ENCODE measurements around the gene RANBP1.
"Not testable (repeated sequence)": the region's sequence is repeated elsewhere in the genome, so short reads cannot be mapped to it uniquely, and the experiment has no call there.

Gene RANBP1

DNA sequence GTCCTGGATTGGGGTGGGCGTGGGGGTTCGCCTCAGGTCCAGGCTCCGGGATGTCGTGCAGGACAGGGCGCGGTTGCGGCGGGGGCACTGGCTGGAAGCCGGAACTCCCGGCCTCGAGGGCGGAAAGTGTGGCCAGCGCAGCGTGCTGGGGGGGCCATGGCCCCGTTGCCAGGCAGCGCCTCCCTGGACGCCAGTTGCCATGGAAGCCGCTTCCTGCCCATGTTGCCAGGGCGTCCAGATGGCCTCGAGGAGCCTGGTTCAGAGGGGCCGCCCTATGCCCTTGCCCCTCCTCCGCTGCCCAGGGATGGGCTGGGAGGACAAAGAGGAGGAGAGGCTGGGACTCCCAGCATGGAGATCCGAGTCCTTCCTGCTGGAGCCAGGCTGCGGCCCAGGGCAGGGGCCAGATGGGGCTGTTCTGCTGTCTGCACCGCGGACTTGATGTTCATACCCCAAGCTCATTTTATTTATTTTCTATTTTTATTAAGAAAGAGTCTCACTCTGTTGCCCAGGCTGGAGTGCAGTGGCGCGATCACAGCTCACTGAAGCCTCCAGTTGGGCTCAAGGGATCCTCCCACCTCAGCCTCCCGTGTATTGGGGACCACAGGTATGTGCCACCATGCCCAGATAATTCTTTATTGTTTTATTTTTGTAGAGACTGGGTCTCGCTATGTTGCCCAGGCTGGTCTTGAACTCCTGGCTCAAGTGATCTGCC lies 39.6 kb downstream of the RANBP1 start:
- no peak for DNase-seq

DNA sequence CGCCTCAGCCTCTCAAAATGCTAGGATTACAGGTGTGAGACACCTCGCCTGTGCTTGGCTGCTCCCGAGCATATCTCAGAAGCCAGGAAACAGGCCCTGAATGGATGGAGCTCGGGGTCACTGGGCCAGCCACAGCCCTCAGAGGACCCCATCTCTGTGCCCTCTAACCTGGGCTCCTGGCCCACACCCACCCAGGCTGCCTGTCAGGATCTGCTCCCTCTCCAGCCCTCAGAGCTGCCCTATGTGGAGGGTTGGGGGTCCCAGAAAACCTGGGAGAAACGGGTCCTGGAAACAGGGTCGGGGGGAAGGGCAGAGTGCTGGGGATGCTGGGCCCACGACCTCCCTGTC lies 40.1 kb downstream of the RANBP1 start:
- no peak for DNase-seq

DNA sequence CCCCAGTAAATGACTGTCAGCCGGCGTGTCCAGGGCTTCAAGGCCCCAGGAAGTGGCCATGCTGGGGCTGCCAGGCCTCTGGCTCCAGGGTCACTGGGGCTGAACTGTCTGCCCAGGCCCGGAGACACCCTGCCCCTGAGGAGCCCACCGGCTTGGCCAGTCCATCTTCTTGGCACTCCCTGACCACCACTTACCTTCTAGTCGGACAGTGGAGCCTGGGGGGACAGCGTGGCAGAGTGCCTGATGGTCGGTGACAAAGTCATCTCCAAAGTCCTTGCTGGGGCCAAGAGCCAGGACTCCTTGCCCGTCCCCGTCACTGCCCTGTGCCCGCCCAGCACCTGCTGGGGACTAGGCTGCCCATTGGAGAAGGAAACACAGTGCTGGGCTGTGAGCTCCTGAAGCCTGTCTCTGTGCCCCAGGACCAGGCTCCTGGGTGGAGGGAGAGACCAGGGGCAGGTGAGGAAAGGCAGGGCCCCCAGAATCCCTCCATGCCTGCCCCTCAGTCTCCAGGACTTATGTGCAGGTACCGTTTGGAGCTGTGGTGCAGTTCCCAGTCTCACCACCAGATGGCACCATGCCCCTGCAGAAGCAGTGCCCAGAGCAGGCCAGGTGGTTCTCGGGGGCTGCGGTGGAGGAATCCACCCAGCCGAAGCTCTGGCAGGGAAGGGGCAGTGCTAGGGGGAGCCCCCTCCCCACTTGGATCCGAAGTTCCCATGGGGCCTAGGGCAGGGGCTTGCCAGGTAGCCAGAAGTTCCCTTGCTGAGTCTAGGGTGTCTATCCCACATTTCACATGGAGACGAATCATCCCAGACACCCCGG lies 40.9 kb downstream of the RANBP1 start:
- DNase-seq: peak; percentile 94

DNA sequence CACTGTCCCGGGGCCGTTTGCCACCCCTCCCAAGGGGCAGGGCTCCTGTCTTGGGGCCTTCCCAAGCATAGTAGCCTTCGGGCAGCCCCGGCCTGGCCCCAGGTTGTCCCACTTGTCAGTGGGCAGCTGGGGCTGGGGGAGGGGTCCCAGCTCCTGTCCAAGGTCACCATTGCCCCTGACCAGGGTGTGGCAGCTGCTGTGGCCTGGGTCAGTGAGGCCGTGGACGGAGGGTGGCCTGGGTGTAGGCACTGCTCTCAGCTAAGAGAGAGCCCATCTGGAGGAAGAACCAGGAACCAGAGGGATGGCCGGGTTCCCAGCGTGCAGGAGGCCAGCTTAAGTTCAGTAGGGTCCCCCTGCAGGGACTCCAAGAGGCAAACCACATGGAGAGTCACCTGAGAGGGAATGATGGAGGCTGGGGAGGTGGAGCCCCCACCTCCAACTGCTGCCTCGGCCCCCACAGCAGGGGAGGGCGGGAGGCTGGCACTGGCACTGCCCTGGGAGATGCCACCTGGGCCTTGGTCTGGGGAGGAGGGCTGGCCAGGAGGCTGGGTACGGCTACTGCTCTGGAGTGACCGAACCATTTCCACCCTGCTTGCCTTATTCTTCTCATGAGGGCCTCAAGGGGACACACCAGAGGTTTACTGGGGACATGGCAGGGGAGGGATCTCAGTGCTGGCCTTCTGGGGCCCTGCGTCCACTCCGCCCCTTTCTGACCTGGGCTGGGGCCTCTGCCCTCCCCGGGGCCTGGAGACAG lies 41.7 kb downstream of the RANBP1 start:
- no peak for DNase-seq

DNA sequence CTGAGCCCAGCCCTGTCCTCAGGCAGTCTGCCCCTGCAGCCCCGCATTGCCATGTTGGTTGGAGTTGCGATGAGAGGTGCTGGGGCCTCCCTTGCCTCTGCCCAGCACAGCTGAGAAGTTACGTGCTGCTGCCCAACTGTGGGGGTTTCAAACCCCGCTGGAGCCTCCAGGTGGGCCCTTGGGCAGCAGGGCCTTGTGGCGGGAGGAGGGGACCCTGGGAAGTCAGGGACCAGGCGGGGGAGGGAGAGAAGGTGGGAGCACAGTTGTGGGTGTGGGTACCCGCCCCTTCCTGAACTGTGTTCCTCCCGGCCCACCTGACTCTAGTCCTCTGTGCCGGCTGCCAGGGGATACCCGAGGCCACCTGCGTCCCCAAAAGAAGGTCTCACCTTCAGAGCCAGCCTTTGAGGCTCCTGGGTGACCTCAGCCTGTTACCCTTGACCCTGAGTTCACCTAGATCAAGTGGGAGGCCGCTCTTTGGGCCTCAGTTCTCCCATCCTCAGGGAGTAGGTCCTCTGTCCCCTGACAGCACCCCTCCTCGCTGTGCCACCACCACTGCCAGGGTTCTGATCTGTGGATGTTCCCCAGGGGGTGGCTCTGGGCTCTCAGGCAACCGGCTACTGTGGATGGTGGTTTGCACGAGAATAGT lies 42.6 kb downstream of the RANBP1 start:
- DNase-seq: no peak

DNA sequence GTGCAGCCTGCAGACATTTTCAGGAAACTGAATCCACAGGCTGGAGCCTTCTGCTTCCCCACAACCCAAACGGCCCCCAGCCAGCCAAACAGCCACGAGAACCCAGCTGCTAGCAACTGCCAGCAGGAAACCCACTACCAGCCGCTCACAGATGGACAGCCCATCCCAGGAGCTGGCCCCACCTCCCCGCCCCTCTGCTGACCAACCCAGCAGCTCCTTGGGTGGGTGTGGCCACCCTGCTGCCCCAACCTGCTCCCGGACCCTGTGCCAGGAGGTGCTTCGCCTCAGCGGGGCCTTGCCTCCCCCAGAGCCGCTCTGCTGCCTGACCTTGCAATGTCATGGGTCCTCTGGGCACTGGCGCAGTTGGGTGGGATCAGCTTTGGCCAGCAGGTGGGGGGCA lies 43.2 kb downstream of the RANBP1 start:
- no peak for DNase-seq

DNA sequence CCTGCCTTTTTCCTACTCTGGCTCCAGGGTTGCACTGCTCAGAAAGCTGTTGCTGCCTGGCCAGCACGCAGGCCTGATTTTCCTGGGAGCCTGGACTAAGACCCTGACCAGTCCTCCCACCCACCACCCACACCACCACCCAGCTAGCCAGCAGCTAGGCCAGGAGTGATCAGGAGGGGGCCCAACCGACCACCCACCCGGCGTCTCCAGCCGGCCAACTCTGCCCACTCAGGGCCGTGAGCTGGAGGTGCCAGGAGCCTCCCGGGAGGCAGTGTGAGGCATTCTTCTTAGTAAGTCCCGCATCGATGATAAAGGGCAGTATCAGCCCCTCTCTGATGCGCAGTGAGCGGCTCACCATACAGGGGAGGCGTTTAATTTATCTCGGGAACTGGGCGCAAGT lies 43.6 kb downstream of the RANBP1 start:
- DNase-seq: not testable (repeated sequence)

DNA sequence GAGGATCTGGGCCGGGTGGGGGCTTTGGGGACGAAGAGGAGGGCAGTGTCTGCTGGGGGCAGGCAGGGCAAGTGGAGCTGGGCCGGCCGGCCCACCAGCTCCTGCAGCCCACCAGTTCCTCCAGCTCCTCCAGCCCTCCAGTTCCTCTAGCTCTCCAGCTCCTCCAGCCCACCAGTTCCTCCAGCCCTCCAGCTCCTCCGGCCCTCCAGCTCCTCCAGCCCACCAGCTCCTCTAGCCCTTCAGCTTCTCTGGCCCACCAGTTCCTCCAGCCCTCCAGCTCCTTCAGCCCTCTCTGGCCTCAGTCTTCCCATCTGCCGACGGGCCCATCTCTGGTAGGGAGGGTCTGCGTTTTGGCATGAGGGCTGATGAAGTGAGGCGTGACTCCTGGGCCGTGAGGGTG lies 44.1 kb downstream of the RANBP1 start:
- no peak for DNase-seq

DNA sequence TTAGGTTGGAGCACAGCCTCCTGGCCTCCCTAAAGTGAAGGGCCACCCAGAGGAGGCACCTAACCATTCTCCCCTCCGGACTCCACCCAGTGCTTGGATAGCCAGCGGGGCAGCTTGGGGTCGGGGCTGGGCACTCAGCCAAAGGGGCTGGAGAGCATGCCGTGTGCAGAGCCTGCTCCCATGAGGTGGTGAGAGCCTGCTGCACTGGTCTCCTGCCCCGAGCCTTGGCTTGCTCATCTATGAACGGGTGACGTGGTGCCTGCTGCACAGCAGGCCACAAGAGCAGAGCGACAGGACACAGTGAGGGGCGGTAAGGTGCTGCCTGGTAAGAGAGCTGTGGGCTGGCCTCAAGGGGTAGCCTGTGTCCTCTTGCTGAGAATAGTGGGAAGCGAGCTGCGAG lies 49.0 kb downstream of the RANBP1 start:
- no peak for DNase-seq

DNA sequence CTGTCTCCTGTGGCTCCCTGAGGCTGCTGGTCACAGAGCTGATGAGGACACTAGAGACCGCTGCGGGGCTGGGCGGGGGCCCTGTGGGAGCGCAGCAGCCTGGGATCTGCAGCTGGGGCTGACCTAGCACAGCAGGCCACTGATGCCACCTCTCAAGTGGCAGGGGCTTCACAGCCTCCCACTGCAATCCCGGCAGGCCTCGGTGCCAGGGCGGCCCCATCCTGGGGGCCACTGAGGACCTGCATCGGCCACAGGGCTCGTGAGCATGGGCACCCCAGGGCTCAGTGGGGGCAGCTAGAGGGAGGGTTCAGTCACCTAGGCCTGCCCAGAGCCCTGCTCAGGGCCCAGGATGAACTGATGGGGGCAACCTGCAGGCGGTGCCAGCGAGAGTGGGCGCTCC lies 49.5 kb downstream of the RANBP1 start:
- no peak for DNase-seq

DNA sequence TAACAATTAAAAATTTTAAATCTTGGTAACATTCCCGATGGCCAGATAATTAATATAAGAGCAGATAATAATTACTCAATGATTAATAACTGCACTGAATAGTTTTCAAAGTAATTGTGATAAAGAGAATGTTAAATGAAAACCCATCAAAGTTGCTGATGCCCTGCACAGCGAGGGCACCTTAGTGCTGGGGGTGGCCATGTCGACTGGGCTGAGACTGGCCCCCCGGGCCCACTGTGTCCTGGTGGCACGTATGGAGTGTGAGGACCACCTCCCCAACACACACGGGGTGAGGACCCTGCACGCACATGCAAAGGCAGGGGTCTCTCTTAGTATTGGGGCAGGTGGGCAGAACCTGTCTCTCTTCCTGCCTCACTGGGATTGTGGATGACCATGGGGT lies 50.0 kb downstream of the RANBP1 start:
- DNase-seq: no peak

DNA sequence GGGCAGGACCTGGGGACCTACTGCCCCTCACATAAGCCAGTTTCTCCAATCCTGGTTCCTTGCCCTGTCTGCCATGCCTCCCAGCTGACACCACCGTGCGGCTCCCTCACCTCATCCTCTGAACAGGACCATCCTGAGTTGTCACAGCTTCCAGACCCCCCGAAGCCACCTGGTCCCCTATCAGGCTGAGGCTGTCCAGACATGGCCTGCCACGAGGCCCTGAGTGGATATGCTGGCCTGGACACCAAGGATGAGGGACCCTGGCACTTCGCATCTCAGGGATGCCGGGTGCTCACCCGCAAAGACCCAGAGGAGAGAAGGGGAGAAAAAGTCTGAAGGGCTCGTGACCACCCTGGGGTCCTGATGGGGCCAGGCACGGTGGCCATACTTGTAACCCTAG lies 50.8 kb downstream of the RANBP1 start:
- DNase-seq: no peak

DNA sequence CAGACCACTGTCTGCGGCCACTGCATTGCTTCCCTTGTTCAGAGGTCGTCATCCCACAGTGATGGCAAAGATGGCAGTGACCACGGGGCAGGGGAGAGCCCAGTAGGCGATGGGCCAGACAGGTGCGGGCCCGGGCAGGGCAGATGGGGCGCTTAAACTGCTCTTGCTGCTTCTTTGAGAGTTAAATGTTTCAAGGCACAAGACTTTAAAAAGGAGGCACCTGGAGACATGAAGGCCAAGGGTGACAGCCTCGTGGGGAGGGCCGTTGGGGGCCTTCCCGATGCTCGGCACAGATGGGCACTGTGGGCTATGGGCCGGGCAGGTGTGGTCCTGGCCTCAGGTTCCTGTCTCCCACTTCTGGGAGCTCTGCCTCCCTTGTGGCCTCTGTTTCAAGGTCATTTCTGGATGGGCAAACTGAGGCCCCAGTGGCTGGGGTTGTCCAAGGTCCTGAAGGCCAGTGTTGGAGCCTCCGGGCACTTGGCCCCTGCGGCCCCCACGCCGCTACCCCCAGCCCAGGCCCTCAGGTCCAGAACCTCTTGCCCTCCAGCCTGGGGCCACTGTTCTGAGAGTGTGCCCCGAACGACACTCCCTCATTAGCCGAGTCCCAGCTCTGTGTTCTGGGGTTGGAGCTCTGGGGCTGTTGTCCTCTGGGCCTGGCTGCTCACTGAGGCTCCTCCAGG lies 51.9 kb downstream of the RANBP1 start:
- DNase-seq: no peak

DNA sequence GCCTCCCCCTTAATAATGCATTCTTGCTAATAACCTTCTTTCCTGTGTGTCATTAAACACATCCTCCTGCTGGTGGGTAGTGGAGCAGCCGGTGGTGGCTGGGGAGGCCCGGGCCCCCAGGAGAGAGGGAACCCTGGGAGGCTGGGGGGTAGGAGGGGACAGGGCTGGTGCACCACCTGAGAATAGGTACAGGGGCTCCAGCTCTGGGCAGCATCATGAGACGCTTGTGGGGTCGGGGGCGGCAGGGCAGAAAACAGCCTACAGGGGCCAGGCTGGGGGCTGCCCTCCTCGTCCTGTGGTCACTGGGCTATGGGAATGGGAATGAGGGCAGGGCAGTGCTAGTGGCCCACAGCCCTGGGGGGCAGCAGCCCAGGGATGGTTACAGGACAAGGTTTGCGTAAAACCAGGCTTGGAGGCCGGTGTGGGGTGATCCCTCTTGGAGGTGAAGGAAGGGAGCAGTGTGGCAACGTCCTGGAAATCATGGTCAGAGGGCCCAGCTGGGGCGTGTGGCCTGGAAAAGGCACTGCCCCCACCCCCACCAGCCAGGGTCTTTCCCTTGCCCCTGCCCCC lies 53.4 kb downstream of the RANBP1 start:
- DNase-seq: no peak

DNA sequence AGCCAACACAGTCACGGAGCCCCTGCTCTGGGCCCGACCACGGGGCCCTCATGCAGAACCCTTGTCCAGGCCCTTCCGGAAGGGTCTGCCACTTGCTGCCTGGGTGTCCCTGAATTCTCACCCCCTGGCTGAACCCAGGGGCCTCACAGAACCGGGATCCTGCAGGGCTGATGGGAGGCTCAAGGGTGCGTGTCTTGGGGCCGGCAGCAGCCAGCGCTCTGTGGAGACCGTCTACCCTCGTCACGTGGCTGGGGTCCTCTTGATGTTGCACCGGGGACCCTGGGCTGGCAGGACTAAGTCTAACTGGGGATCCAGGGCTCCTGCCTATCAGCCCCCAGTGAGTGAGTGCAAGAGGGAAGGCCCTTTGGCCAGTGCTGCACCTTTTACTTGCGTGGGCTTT lies 54.3 kb downstream of the RANBP1 start:
- DNase-seq: no peak

DNA sequence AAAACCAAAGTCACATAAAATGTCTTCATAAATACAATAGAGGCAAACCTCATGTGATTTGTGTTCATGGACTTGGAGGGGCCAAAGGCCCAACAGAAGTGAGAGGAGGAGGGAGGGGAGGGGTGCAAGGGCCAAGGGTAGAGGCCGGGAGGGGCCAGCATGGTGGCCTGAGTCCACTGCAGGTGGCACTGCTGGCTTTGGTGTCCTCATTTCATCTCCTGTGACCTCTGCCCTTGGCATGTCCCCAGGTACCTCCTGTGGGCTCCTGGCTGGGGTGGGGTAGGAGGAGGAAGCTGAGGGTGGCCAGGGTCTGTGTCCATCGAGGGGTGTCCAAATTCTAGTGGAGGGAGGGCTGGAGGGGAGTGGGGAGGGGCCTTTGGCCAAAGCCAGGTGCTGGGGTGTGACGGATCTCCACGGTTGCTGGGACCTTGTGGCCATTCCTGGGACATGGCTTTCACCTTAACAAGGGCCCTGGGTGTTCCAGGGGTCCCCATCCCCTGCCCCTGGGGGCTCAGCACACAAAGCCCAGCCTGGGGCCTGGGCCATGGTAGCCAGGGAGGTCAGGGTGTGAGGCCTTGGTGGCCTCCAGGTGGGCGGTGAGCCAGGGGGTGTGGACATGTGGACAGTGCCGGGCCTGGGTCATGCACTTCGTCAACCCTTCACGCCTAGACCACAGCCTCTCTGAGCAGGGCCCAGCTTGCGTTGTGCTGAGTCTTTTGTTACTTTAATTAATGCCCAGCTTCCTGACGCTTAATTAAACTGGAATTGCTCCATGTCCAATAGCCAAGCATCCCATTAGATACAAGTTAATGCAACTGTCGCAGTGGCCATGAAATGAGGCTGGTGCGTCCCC lies 55.6 kb downstream of the RANBP1 start:
- no peak for DNase-seq

DNA sequence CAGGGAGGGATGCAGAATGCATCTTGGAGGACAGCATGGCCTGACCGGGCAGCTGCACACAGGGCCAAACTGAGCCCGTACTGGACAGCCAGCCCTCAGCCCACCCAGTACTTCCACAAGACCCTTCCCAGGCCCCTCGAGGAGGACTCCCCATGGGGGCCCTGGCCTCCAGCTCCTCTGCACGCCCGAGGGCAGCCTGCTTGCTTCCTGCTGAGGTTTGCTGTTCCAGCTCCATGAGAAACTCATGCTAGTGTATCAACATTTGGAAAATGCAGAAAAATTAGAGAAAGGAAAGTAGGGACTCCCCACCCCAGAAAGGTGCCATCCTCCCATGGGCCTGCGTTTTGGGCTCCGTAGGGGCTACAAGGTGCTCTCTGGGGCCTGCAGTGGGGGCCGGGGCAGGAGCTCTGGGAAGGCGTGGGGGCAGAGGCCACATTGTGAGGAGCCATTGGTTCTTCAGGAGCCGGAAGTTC lies 56.3 kb downstream of the RANBP1 start:
- DNase-seq: no peak

DNA sequence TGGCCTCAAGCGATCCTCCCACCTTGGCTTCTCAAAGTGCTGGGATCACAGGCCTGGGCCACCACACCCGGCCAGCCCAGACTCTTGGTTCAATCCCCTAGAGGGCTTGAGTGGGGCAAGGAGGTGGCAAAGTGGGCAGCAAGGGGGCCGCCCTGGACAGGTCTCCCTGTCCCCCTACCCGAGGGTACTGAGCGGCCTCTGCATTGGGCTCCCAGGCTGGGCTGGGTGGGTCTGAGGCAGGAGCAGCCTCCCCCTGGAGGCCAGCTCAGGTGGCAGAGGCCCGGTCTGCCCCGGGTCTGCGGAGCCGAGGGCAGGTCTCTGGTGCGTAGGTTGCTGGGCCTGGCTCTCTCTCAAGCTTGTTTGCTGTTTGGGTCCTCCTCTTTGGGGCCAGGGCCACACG lies 57.3 kb downstream of the RANBP1 start:
- DNase-seq: no peak

DNA sequence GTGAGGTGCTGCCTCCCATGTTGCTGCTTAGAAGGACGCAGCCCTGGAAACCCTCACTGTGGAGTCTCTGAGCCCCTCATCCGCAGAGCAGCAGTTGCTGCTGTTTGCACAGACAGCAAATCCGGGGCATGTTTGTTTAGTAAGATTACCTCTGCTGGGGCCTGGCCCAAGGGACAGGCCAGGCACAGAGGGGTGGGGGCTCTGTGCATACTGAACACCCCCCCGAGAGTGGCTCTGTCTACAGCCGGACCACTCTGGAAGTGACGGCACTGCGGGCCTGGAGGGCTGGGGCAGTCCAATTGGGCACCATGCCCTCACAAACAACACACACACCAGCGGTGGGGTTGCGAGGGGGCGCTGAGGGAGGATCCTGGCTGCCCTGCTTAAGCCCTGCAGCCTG lies 57.9 kb downstream of the RANBP1 start:
- no peak for DNase-seq

DNA sequence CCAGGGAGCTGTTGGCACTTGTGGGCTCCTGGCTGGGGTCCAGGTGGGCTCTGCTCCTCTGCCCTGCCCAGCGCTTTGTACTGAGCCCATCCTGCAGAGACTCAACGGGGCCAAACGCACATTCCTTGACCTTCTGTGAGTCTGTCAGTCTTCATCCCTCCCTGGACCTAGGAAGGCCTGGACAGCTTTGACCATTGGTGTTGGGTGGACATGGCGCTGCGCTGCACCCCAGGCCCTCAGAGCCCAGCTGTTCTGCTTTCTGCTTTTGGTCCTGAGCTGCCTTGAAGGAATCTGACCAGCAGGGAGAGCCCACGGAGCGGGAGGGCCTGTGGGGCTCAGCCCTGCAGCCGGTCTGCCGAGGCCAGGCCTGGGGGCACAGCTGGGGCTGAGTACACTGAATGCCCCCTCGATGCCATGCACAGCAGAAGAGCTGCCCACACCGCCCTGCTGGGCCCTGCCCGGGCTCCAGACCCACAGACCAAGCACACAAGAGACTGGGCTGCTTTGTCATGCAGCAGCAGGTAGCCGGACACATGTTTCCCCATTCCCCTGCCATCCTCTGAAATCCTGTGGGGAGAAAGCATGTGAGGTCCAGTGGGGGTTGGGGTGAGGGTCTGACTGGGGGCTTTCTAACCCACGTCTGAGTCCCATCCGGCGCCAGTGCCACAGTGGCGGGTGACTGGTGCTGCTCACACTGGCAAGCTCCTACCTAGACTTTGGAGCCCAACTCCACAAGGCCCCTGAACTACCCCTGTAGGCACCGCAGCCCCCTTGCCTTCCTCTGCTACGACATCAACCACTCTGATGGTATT lies 59.1 kb downstream of the RANBP1 start:
- no peak for DNase-seq

DNA sequence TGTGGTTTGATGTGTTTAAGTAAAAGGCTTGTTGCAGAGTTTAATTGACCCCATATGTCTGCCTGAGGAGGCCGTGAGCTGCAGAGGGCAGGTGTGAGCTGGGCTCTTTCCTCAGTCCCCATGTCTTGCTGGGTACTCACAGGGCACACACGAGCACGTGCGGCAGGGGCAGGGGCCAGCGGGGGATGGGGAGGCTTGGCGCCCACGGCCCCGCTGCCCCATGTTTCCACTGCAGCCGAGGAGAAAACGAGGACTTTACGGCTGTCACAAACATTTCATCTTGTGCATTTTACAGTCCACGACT lies 59.6 kb downstream of the RANBP1 start:
- DNase-seq: no peak

All from activated T-cell treated with anti-CD3 and anti-CD28 coated beads, Interleukin-2, amount 50 U/mL, for 1 hour (primary cell).